Activated T-helper 1 cell treated with anti-CD3 and anti-CD28 coated beads, Interleukin-12 subunit alpha, Interleukin-12 subunit beta, Interleukin-2, Interleukin-4 antibody, amounts not matched to agents 30 ng/mL and 10 ng/mL and 1 ng/mL, durations not matched to agents 14 hours and 24 hours and 36 hours (primary cell): ENCODE measurements around the gene GPR137B. TPM values are rescaled to one million over a fixed set of nuclear protein-coding genes. Genes with fewer than 3 reads are reported as not detected.
A peak's percentile ranks its signal among the peaks of the same experiment; 100 is the strongest.
"Not testable (repeated sequence)": the region's sequence is repeated elsewhere in the genome, so short reads cannot be mapped to it uniquely, and the experiment has no call there.

ENCODE experiments used
- DNase-seq: peaks from one replicate; pipeline ENCODE4 v3.0.0; 2021; ENCODE audit warnings: low spot score
- H3K27ac Mint-ChIP-seq: one replicate; pipeline ENCODE4 v1.8.0; 2021; ENCODE audit warnings: mild to moderate bottlenecking, mixed read lengths
- H3K27me3 Mint-ChIP-seq: one replicate; pipeline ENCODE4 v1.8.0; 2022; ENCODE audit warnings: mild to moderate bottlenecking, moderate library complexity, mixed read lengths; ENCODE audit not compliant: insufficient read depth
- H3K36me3 Mint-ChIP-seq: one replicate; pipeline ENCODE4 v1.8.0; 2021; ENCODE audit warnings: low read depth, mixed read lengths
- H3K4me1 Mint-ChIP-seq: one replicate; pipeline ENCODE4 v1.8.0; 2021; ENCODE audit warnings: low read depth, mixed read lengths
- H3K4me3 Mint-ChIP-seq: one replicate; pipeline ENCODE4 v1.8.0; 2021; ENCODE audit warnings: mild to moderate bottlenecking, moderate library complexity, mixed read lengths
- H3K9me3 Mint-ChIP-seq: one replicate; pipeline ENCODE4 v1.8.0; 2021; ENCODE audit warnings: mixed read lengths
- intact Hi-C: fragments of 100-400 bp; cut with micrococcal nuclease; formaldehyde crosslinking; loops from one replicate; pipeline ENCODE4 v1.15.1; 2024
- total RNA-seq: library from RNA; stranded (reverse); gene quantifications from 2 replicates; pipeline ENCODE4 v1.2.3, GENCODE V29; 2022

Gene GPR137B, protein sequence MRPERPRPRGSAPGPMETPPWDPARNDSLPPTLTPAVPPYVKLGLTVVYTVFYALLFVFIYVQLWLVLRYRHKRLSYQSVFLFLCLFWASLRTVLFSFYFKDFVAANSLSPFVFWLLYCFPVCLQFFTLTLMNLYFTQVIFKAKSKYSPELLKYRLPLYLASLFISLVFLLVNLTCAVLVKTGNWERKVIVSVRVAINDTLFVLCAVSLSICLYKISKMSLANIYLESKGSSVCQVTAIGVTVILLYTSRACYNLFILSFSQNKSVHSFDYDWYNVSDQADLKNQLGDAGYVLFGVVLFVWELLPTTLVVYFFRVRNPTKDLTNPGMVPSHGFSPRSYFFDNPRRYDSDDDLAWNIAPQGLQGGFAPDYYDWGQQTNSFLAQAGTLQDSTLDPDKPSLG
- total RNA-seq: 9.2 and 10.5 TPM in 2 replicates

DNA sequence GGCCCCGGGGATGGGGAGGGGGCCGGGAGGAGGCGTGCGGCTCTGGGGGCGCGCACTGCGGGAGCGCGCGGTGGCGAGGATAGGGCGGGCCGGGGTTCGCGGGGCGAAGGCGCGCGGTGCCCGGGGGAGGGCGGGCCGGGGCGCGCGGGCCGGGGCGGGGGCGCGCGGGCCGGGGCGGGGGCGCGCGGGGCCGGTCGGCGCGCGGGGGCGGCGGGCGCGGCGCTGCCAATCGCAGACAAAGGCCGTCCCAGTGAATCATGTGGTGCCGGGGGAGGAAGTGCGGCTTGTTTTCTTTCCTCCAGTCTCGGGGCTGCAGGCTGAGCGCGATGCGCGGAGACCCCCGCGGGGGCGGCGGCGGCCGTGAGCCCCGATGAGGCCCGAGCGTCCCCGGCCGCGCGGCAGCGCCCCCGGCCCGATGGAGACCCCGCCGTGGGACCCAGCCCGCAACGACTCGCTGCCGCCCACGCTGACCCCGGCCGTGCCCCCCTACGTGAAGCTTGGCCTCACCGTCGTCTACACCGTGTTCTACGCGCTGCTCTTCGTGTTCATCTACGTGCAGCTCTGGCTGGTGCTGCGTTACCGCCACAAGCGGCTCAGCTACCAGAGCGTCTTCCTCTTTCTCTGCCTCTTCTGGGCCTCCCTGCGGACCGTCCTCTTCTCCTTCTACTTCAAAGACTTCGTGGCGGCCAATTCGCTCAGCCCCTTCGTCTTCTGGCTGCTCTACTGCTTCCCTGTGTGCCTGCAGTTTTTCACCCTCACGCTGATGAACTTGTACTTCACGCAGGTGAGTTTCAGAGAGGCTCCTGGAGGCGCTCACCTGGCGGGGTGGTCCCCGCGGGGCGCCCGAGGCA is at the start of gene GPR137B:
GPR137B (plus strand) TSS at position 287 of the 851 bp plus-strand sequence; CDS start at position 371, 84 bp downstream.
- Mint-ChIP-seq H3K27me3 (peaks cover 42% of the 10 kb centered on the region), H3K4me1 (peaks cover 25% of the 10 kb centered on the region), H3K4me3 (peak within 1 kb of the TSS; percentile 91), H3K9me3 (no peaks in the 10 kb centered on the region), H3K36me3 (peaks cover 4% of the 10 kb centered on the region), H3K27ac (peak within 1 kb of the TSS; percentile 93)
- intact Hi-C loops: loop anchor here (1.0 to 5.0 kb wide), 8 partner anchors 20 to 1770 kb away; partner anchors contain the start of genes COA6, EDARADD and LGALS8
- peak; percentile 39 for DNase-seq

DNA sequence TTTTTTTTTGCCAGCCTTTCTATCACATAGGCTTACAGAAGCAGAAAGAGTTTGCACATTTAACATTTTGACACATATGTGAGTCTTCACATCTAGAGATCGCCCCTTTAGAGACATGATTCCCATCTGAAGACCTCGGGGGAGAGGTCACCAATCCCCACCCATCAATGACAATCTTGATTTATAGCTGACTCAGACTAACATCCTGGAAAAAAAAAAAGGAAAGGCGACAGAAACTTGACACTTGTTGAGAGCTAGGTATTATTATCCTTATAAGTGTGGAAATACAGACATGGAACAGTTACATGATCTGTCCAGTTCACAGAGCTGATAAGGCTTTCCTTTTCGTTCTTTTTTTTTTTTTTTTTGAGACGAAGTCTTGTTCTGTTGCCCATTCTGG is 49.4 kb upstream of the GPR137B start:
- peaks cover 2% of the 10 kb centered on the region for H3K27me3 Mint-ChIP-seq
- peaks cover 1% of the 10 kb centered on the region for H3K36me3 Mint-ChIP-seq
- H3K9me3 Mint-ChIP-seq: peaks cover 11% of the 10 kb centered on the region
- H3K4me3 Mint-ChIP-seq: no peak overlapping the region
- no peak for DNase-seq
- intact Hi-C loops: no loop called here
- H3K27ac Mint-ChIP-seq: no peak overlapping the region
- H3K4me1 Mint-ChIP-seq: peaks cover 4% of the 10 kb centered on the region

DNA sequence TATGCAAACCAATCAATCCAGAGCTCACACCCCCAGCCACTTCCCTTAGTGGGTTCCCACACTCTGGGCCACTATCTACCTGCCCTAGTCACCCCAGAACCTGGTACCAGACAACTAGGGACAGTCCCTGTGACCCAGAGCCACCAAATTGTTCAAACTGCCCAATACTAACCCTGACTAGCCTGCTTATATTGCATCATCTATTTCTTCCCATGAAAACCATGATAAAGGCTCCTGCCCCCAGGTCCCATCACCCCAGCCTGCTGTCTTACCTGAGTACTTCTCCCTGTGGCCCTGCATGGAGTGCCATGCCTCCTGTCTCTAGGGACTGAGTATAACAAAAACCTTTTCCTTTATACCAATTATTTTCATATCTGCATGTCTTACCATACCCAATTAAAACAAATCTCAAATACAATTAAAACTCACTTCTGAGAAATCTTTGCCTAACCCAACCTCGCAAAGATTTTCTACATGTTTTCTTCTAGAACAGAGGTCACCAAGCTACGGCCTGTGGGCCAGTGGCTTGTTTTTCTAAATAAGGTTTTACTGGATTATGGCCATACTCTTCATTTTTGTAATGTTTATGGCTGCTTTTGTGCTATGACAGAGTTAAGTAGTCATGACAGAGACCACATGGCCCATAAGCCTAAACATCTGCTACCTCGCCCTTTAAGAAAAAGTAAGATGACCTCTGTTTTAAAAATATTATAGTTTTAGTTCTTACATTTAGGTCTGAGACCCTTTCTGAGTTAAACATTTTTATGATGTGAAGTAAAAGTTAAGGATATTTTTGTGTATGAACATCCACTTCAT is 46.4 kb upstream of the GPR137B start:
- intact Hi-C loops: loop anchor here (2.0 kb wide), 1 partner anchor 207 kb away; no protein-coding TSS in a partner anchor
- Mint-ChIP-seq H3K4me3 (no peak overlapping the region), H3K27ac (no peak overlapping the region), H3K27me3 (peaks cover 7% of the 10 kb centered on the region), H3K9me3 (peaks cover 11% of the 10 kb centered on the region), H3K4me1 (no peaks in the 10 kb centered on the region), H3K36me3 (peaks cover 1% of the 10 kb centered on the region)
- no peak for DNase-seq

DNA sequence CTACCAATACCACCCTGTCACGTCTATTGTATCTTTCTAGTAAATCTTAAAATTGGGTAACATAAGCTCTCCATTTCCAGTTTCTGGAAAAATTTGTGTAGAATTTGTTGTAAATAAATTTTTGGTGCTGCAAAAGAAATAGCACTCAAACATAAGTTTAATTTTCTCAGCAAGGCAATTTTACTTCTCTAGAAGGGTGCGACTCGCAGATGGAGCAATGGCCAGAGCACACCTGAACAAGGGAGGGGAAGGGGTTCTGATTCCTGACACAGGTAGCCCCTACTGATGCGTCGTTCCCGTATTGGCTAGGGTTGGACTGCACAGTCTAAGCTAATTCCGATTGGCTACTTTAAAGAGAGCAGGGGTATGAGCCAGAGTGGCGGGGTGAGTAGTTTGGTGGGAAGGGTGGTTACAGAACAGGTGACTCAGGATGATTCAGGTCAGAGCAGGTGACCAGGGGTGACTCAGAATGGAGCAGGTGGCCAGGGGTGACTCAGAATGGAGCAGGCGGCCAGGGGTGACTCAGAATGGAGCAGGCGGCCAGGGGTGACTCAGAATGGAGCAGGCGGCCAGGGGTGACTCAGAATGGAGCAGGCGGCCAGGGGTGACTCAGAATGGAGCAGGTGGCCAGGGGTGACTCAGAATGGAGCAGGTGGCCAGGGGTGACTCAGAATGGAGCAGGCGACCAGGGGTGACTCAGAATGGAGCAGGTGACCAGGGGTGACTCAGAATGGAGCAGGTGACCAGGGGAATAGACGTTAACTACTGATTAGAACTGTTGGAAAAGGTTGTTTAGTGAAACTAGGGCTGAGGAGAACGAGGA is 45.5 kb upstream of the GPR137B start:
- DNase-seq: peak; percentile 84
- peaks cover 11% of the 10 kb centered on the region for H3K9me3 Mint-ChIP-seq
- H3K27me3 Mint-ChIP-seq, H3K4me3 Mint-ChIP-seq, H3K36me3 Mint-ChIP-seq, H3K4me1 Mint-ChIP-seq: not testable (repeated sequence)
- H3K27ac Mint-ChIP-seq: peak overlapping the region; percentile 93
- intact Hi-C loops: loop anchor here (2.0 kb wide), 1 partner anchor 208 kb away; no protein-coding TSS in a partner anchor

DNA sequence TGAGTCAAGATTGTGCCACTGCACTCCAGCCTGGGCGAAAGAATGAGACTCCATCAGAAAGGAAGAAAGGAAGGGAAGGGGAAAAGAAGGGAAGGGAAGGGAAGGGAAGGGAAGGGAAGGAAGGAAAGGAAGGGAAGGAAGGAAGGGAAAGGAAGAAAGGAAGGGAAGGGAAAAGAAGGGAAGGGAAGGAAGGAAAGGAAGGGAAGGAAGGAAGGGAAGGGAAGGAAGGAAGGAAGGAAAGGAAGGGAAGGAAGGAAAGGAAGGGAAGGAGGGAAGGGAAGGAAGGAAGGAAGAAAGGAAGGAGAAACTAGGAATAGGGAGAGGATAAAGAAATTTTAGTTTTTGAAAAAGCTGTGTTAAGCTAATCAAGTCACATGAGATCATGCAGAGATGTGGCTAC is 44.1 kb upstream of the GPR137B start:
- Mint-ChIP-seq H3K27ac (no peak overlapping the region), H3K4me1 (no peaks in the 10 kb centered on the region), H3K27me3 (peaks cover 7% of the 10 kb centered on the region), H3K4me3 (no peak overlapping the region), H3K9me3 (peaks cover 11% of the 10 kb centered on the region), H3K36me3 (peaks cover 1% of the 10 kb centered on the region)
- intact Hi-C loops: no loop called here
- DNase-seq: no peak

DNA sequence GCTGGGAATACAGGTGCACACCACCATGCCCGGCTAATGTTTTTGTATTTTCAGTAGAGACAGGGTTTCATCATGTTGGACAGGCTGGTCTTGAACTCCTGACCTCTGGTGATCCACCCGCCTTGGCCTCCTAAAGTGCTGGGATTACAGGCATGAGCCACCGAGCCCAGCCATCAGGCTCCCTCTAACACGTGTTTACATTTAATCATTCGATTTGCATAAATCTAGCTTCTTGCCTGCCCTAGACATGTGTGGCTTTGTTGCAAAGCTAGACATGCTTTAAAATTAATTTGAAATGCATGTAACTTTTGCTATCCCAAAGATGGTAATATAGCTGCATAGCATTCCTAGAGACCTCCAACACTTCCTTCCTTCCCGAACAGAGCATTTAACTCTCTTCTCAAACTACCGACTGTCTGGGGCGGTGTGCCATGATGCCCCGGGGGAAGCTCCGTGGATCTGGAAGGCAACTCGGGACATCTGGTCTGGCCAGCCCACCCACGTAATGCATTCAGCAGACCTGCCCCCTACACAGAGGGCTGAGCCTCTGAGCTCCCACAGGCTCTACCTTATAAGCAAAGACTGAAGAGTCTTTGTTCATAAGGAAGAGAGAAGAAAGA is 42.9 kb upstream of the GPR137B start:
- H3K36me3 Mint-ChIP-seq: peaks cover 1% of the 10 kb centered on the region
- no peak overlapping the region for H3K27ac Mint-ChIP-seq

DNA sequence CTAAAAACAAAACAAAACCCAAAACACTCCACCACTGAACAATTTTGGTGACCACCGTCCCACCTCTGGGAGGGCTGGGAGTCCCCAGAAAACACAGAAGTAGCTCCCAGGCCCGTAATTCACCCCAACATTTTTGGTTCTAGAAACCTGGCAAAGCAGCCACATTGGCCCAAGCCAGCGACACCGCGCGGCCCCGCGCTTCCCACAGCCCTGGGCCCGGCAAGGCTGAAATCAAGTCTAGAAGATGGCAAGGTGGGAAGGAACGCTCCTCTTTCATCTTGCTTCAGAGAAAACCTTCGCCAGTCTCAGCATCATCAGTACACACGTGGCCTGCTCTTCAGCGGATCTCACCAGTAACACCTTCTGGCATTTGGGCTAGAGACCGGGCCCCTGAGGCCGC is 41.5 kb upstream of the GPR137B start:
- intact Hi-C loops: no loop called here
- no peak for DNase-seq
- H3K36me3 Mint-ChIP-seq: peaks cover 1% of the 10 kb centered on the region
- H3K27me3 Mint-ChIP-seq: peaks cover 7% of the 10 kb centered on the region
- peaks cover 6% of the 10 kb centered on the region for H3K4me1 Mint-ChIP-seq
- H3K4me3 Mint-ChIP-seq: no peak overlapping the region
- peaks cover 7% of the 10 kb centered on the region for H3K9me3 Mint-ChIP-seq
- H3K27ac Mint-ChIP-seq: no peak overlapping the region

More for the DNA sequence above, 42.9 kb upstream of the GPR137B start:
- DNase-seq: no peak
- peaks cover 7% of the 10 kb centered on the region for H3K27me3 Mint-ChIP-seq
- peaks cover 6% of the 10 kb centered on the region for H3K4me1 Mint-ChIP-seq
- H3K4me3 Mint-ChIP-seq: no peak overlapping the region
- peaks cover 11% of the 10 kb centered on the region for H3K9me3 Mint-ChIP-seq
- intact Hi-C loops: no loop called here

DNA sequence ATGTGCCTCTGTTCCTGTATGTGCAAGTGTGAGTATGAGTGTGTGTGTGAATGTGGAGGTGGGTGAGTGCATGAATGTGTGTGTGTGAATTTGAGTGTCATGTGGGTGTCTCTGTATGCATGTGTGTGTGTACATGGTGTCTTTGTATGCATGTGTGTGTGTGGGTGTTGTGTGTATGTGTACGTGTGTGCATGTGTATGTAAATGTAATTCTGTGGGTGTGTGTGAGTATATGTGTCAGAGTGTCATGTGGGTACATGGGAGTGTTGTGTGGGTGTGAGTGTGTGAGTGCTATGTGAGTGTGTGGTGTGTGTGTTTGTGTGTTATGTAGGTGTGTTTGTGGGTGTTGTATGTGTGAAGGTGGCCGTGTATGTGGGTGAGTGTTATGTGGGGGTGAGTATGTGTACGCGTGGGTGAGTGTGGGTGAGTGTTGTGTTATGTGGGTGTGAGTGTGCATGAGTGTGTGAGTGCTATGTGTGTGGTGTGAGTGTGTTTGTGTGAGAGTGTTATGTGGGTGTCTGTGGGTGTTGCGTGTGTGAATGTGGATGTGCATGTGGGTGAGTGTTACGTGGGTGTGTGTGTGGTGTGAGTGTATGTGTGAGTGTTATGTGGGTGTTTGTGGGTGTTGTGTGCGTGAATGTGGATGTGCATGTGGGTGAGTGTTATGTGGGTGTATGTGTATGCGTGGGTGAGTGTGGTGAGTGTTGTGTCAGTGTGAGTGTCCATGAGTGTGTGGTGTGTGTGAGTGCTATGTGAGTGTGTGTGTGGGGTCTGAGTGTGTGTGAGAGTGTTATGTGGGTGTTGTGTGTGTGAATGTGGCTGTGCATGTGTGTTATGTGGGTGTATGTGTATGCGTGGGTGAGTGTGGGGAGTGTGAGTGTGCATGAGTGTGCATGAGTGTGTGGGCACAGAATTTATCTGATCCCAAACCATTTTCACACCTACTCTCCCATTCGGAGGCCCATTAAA is 40.8 kb upstream of the GPR137B start:
- no peak for DNase-seq
- peaks cover 1% of the 10 kb centered on the region for H3K36me3 Mint-ChIP-seq

DNA sequence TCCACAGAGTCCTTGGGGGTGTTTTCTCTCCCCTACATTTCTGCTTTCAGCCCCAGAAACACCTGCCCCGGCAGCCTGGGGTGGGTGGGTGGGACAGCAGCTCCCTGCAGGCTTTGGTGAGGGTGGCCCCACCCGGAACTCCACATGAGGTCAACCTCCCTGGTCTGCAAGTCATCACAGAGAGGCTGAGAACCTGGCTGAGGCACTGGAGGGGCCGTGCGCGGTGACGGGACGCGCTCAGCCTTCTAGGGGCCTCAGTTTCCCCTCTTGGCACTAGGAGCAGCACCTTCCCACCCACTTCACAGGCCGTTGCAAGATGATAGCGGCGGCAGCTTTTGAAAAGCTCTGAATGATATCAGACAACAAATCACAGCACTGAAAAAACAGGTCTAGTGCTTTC is 39.7 kb upstream of the GPR137B start:
- intact Hi-C loops: loop anchor here (1.0 to 2.0 kb wide), 5 partner anchors 388 to 1284 kb away; partner anchors contain the start of gene HEATR1
- Mint-ChIP-seq H3K36me3 (no peaks in the 10 kb centered on the region), H3K27me3 (peaks cover 7% of the 10 kb centered on the region), H3K4me1 (peaks cover 6% of the 10 kb centered on the region), H3K9me3 (no peaks in the 10 kb centered on the region), H3K4me3 (no peak overlapping the region), H3K27ac (no peak overlapping the region)
- no peak for DNase-seq

More for the DNA sequence above, 40.8 kb upstream of the GPR137B start:
- no peak overlapping the region for H3K4me3 Mint-ChIP-seq
- peaks cover 7% of the 10 kb centered on the region for H3K27me3 Mint-ChIP-seq
- H3K9me3 Mint-ChIP-seq: peaks cover 3% of the 10 kb centered on the region
- H3K27ac Mint-ChIP-seq: no peak overlapping the region
- H3K4me1 Mint-ChIP-seq: peaks cover 6% of the 10 kb centered on the region
- intact Hi-C loops: loop anchor here (2.0 kb wide), 1 partner anchor 1285 kb away; no protein-coding TSS in a partner anchor

DNA sequence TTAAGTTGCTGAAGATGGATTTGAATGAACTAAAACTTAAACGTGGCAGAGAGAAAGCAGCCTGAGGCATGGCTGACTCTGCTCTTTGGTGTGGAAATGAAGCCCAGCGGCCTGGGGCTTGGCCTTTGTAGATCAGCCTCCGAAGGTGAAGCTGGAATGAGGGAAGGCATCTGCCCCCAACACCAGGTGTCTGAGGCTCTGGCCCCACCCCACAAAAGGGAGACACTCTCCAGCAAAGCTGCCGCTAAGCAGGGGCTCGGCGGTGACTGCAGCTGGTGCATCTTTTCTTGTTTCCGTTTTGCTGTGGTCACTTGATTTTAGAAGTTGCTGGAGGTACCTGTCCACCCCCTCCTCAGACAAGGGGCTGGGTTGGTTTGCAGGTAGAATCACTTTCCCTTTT is 39.3 kb upstream of the GPR137B start:
- H3K36me3 Mint-ChIP-seq: no peaks in the 10 kb centered on the region
- peaks cover 6% of the 10 kb centered on the region for H3K4me1 Mint-ChIP-seq
- intact Hi-C loops: loop anchor here (1.0 to 2.0 kb wide), 5 partner anchors 387 to 1284 kb away; partner anchors contain the start of gene HEATR1
- no peak for DNase-seq
- H3K9me3 Mint-ChIP-seq: no peaks in the 10 kb centered on the region
- H3K4me3 Mint-ChIP-seq: no peak overlapping the region
- H3K27ac Mint-ChIP-seq: no peak overlapping the region
- H3K27me3 Mint-ChIP-seq: peaks cover 5% of the 10 kb centered on the region
